ENCODE measurements around the gene SORT1.

- TF ChIP-seq CREB1 (IDR thresholded peaks at IDR 0.05) (no peak), CREB1 (CRISPR knock-in tag; IDR thresholded peaks at IDR 0.05) (no peak), HNRNPH1 (optimal IDR thresholded peaks at IDR 0.05; ENCODE audit: low read depth, low read length) (no peak), ZNF121 (CRISPR knock-in tag; IDR thresholded peaks at IDR 0.05) (no peak), CTCF (CRISPR knock-in tag; IDR thresholded peaks at IDR 0.05) (no peak), REST (IDR thresholded peaks at IDR 0.05; ENCODE audit: borderline replicate concordance in 1 of 2, low read depth in 1 of 2, low read length in 2 of 2) (no peak), FOXP1 (IDR thresholded peaks at IDR 0.05) (no peak), FOXP1 (CRISPR knock-in tag; IDR thresholded peaks at IDR 0.05) (no peak), TARDBP (CRISPR knock-in tag; IDR thresholded peaks at IDR 0.05) (no peak), SETDB1 (CRISPR knock-in tag; IDR thresholded peaks at IDR 0.05; ENCODE audit: borderline replicate concordance) (no peak), SIN3A (IDR thresholded peaks at IDR 0.05; ENCODE audit: borderline replicate concordance, low read depth, low read length) (no peak), RFX5 (IDR thresholded peaks at IDR 0.05; ENCODE audit: low read depth, low read length) (no peak), RAD21 (CRISPR knock-in tag; IDR thresholded peaks at IDR 0.05) (no peak)
Observed at GRCh38 chr1:109357616-109358015, 40.1 kb downstream of the SORT1 start.
